Measurements from ENCODE around the gene FBXL13.
"Not testable (repeated sequence)": the region's sequence is repeated elsewhere in the genome, so short reads cannot be mapped to it uniquely, and the experiment has no call there.

The FBXL13 gene

GRCh38 chr7:103083210-103083609 is 8.6 kb upstream of the FBXL13 start:
- Histone ChIP-seq H3K4me1 (ENCODE audit: control insufficient read depth in 1 of 2, insufficient read depth in 2 of 2, low read length in 2 of 2) (no peaks in the 10 kb centered on the region), H3K4me3 (ENCODE audit: low read depth in 1 of 2, low read length in 2 of 2) (no peak overlapping the region), H3K36me3 (ENCODE audit: control insufficient read depth in 1 of 2, insufficient read depth in 2 of 2, low read length in 2 of 2) (peaks cover 8 to 25% of the 10 kb centered on the region in 2 donors)

DNA sequence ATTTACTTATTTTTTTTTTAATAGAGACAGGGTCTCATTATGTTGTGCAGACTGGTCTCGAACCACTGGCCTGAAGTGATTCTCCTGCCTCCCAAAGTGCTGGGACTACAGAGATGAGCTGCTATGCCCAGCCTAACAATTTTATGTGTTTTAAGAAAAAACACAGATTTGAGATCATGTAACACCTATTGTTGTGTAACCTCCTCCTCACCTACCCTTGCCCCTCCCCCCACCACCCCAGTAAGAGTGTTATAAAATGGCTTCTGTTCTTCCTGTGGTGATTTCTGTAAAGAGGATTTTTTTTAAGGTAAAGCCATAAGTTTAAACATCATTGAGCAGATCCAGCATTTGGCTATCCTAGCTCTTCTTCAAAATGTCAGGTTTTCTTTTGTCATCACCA is 7.9 kb upstream of the FBXL13 start:
- Histone ChIP-seq H3K27me3 (ENCODE audit: control insufficient read depth in 1 of 2, insufficient read depth in 2 of 2, low read length in 2 of 2) (no peaks in the 10 kb centered on the region), H3K9ac (ENCODE audit: low read depth in 1 of 2, low read length in 2 of 2) (no peak overlapping the region), H3K4me1 (ENCODE audit: control insufficient read depth in 1 of 2, insufficient read depth in 2 of 2, low read length in 2 of 2) (no peaks in the 10 kb centered on the region), H3K9me3 (ENCODE audit: control insufficient read depth in 1 of 2, low read length in 2 of 2) (no peaks in the 10 kb centered on the region), H3K36me3 (ENCODE audit: control insufficient read depth in 1 of 2, insufficient read depth in 2 of 2, low read length in 2 of 2) (peaks cover 8 to 25% of the 10 kb centered on the region in 2 donors), H3K27ac (ENCODE audit: low read depth, low read length) (no peak overlapping the region), H3K4me3 (ENCODE audit: low read depth in 1 of 2, low read length in 2 of 2) (no peak overlapping the region)

More at GRCh38 chr7:103083210-103083609, 8.6 kb upstream of the FBXL13 start:
- no peaks in the 10 kb centered on the region for H3K27me3 ChIP-seq (ENCODE audit: control insufficient read depth in 1 of 2, insufficient read depth in 2 of 2, low read length in 2 of 2)
- no peak overlapping the region for H3K27ac ChIP-seq (ENCODE audit: low read depth, low read length)
- no peaks in the 10 kb centered on the region for H3K9me3 ChIP-seq (ENCODE audit: control insufficient read depth in 1 of 2, low read length in 2 of 2)
- no peak overlapping the region for H3K9ac ChIP-seq (ENCODE audit: low read depth in 1 of 2, low read length in 2 of 2)

DNA sequence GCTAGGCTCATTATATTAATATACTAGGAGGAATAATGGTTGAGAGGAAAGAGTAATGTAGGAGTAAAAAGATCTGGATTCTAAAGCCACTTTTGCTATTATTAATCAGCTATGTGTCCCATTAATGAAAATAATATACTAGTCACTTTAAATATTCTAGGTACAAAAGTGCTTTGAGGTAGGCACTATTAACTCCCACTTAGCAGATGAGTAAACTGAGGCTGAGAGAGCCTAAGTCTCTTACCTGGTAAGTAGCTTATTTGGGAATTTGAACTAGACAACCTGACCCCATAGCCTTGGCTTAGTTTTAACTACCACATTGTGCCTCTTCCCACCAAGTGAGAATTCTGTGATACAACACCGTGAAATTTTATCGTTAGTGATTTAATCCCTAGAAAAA is 6.3 kb upstream of the FBXL13 start:
- Histone ChIP-seq H3K27ac (ENCODE audit: low read depth, low read length) (no peak overlapping the region), H3K4me1 (ENCODE audit: control insufficient read depth in 1 of 2, insufficient read depth in 2 of 2, low read length in 2 of 2) (peaks cover 3 to 8% of the 10 kb centered on the region in 2 donors), H3K9ac (ENCODE audit: low read depth in 1 of 2, low read length in 2 of 2) (no peak overlapping the region), H3K36me3 (ENCODE audit: control insufficient read depth in 1 of 2, insufficient read depth in 2 of 2, low read length in 2 of 2) (peaks cover 0 to 20% of the 10 kb centered on the region in 2 donors), H3K4me3 (ENCODE audit: low read depth in 1 of 2, low read length in 2 of 2) (no peak overlapping the region), H3K27me3 (ENCODE audit: control insufficient read depth in 1 of 2, insufficient read depth in 2 of 2, low read length in 2 of 2) (no peaks in the 10 kb centered on the region), H3K9me3 (ENCODE audit: control insufficient read depth in 1 of 2, low read length in 2 of 2) (no peaks in the 10 kb centered on the region)

DNA sequence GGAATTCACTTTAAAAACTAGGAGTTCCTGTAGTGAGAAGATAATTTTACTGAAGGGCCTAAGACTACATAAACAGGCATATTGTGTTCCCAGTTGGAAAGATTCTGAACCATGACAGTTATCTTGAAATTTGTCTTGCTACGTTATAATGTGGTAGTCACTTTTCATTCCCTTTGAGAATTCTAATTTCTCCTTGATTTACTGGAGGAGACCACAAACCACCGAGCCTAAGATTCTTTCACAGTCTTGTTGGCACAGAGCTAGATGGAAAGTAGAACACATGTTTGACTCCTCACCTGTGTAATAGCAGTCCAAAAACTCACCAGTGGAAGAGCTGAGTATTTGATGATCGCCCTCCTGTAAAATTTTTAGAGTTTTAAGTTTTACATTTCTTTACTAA is 5.2 kb upstream of the FBXL13 start:
- no peak overlapping the region for H3K4me3 ChIP-seq (ENCODE audit: low read depth in 1 of 2, low read length in 2 of 2)
- peaks cover 0 to 12% of the 10 kb centered on the region in 2 donors for H3K36me3 ChIP-seq (ENCODE audit: control insufficient read depth in 1 of 2, insufficient read depth in 2 of 2, low read length in 2 of 2)
- H3K4me1 ChIP-seq (ENCODE audit: control insufficient read depth in 1 of 2, insufficient read depth in 2 of 2, low read length in 2 of 2): peaks cover 7 to 10% of the 10 kb centered on the region in 2 donors
- H3K9me3 ChIP-seq (ENCODE audit: control insufficient read depth in 1 of 2, low read length in 2 of 2): no peaks in the 10 kb centered on the region
- no peaks in the 10 kb centered on the region for H3K27me3 ChIP-seq (ENCODE audit: control insufficient read depth in 1 of 2, insufficient read depth in 2 of 2, low read length in 2 of 2)
- H3K27ac ChIP-seq (ENCODE audit: low read depth, low read length): no peak overlapping the region
- H3K9ac ChIP-seq (ENCODE audit: low read depth in 1 of 2, low read length in 2 of 2): no peak overlapping the region

DNA sequence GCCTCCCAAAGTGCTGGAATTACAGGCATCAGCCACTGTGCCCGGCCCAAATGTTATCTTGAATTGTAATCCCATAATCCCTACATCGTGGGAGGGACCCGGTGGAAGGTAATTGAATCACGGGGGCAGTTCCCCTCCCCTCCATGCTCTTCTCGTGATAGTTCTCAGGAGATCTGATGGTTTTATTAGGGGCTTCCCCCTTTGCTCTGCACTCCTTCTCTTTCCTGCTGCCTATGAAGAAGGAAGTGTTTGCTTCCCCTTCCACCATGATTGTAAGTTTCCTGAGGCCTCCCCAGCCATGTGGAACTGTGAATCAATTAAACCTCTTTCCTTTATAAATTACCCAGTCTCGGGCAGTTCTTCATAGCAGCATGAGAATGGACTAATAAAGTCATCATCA is 3.6 kb upstream of the FBXL13 start:
- H3K27ac ChIP-seq (ENCODE audit: low read depth, low read length); H3K27me3 ChIP-seq (ENCODE audit: control insufficient read depth in 1 of 2, insufficient read depth in 2 of 2, low read length in 2 of 2): not testable (repeated sequence)
- peaks cover 16% of the 10 kb centered on the region in 2 donors for H3K4me1 ChIP-seq (ENCODE audit: control insufficient read depth in 1 of 2, insufficient read depth in 2 of 2, low read length in 2 of 2)

DNA sequence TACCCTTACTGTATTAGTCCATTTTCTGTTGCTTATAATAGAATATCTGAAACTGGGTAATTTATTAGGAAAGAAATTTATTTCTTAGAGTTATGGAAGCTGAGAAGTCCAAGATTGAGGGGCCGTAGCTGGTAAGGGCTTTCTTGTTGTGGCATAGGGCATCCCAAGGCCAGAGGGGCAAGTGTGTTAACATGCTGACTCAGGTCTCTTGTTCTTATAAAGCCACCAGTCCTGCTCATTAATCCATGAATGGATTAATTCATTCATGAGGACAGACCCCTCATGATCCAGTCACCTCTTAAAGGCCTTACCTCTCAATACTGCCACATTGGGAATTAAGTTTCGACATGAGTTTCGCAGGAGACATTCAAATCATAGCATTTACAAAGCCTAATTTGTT is 2.7 kb upstream of the FBXL13 start:
- Histone ChIP-seq H3K27ac (ENCODE audit: low read depth, low read length) (no peak overlapping the region), H3K4me3 (ENCODE audit: low read depth in 1 of 2, low read length in 2 of 2) (no peak overlapping the region), H3K9me3 (ENCODE audit: control insufficient read depth in 1 of 2, low read length in 2 of 2) (no peaks in the 10 kb centered on the region), H3K36me3 (ENCODE audit: control insufficient read depth in 1 of 2, insufficient read depth in 2 of 2, low read length in 2 of 2) (no peaks in the 10 kb centered on the region), H3K4me1 (ENCODE audit: control insufficient read depth in 1 of 2, insufficient read depth in 2 of 2, low read length in 2 of 2) (peaks cover 16% of the 10 kb centered on the region in 2 donors), H3K9ac (ENCODE audit: low read depth in 1 of 2, low read length in 2 of 2) (no peak overlapping the region), H3K27me3 (ENCODE audit: control insufficient read depth in 1 of 2, insufficient read depth in 2 of 2, low read length in 2 of 2) (no peaks in the 10 kb centered on the region)

More for the DNA sequence above, 3.6 kb upstream of the FBXL13 start:
- not testable (repeated sequence) for H3K4me3 ChIP-seq (ENCODE audit: low read depth in 1 of 2, low read length in 2 of 2); H3K9me3 ChIP-seq (ENCODE audit: control insufficient read depth in 1 of 2, low read length in 2 of 2); H3K9ac ChIP-seq (ENCODE audit: low read depth in 1 of 2, low read length in 2 of 2); H3K36me3 ChIP-seq (ENCODE audit: control insufficient read depth in 1 of 2, insufficient read depth in 2 of 2, low read length in 2 of 2)

DNA sequence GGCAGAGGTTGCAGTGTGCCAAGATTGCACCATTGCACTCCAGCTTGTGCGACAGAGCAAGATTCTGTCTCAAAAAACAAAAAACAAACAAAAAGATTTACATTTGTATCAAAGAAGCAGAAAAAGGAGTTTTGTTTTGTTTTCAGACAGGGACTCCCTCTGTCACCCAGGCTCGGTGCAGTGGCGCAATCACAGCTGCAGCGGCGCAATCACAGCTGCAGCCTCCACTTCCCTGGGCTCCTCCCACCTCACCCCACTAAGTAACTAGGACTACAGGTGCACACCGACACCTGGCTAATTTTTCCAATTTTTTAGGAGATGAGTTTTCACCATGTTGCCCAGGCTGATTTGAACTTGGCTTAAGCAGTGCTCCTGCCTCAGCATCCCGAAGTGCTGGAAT is 2.2 kb upstream of the FBXL13 start:
- Histone ChIP-seq H3K4me1 (ENCODE audit: control insufficient read depth in 1 of 2, insufficient read depth in 2 of 2, low read length in 2 of 2) (peaks cover 16% of the 10 kb centered on the region in 2 donors), H3K4me3 (ENCODE audit: low read depth in 1 of 2, low read length in 2 of 2) (no peak overlapping the region), H3K9me3 (ENCODE audit: control insufficient read depth in 1 of 2, low read length in 2 of 2) (no peaks in the 10 kb centered on the region), H3K36me3 (ENCODE audit: control insufficient read depth in 1 of 2, insufficient read depth in 2 of 2, low read length in 2 of 2) (no peaks in the 10 kb centered on the region), H3K27me3 (ENCODE audit: control insufficient read depth in 1 of 2, insufficient read depth in 2 of 2, low read length in 2 of 2) (no peaks in the 10 kb centered on the region), H3K9ac (ENCODE audit: low read depth in 1 of 2, low read length in 2 of 2) (no peak overlapping the region), H3K27ac (ENCODE audit: low read depth, low read length) (no peak overlapping the region)

GRCh38 chr7:103075337-103075918 is 832 bp upstream of the FBXL13 start:
- Histone ChIP-seq H3K9me3 (ENCODE audit: control insufficient read depth in 1 of 2, low read length in 2 of 2) (no peaks in the 10 kb centered on the region), H3K9ac (ENCODE audit: low read depth in 1 of 2, low read length in 2 of 2) (peak overlapping the region; percentile 63 to 92), H3K36me3 (ENCODE audit: control insufficient read depth in 1 of 2, insufficient read depth in 2 of 2, low read length in 2 of 2) (no peaks in the 10 kb centered on the region), H3K27ac (ENCODE audit: low read depth, low read length) (peak overlapping the region; percentile 90), H3K27me3 (ENCODE audit: control insufficient read depth in 1 of 2, insufficient read depth in 2 of 2, low read length in 2 of 2) (no peaks in the 10 kb centered on the region), H3K4me3 (ENCODE audit: low read depth in 1 of 2, low read length in 2 of 2) (peak overlapping the region; percentile 97 to 99), H3K4me1 (ENCODE audit: control insufficient read depth in 1 of 2, insufficient read depth in 2 of 2, low read length in 2 of 2) (peaks cover 16% of the 10 kb centered on the region in 2 donors)

GRCh38 chr7:103073989-103074518 is 542 bp downstream of the FBXL13 start:
- Histone ChIP-seq H3K9ac (ENCODE audit: low read depth in 1 of 2, low read length in 2 of 2) (peak overlapping the region; percentile 41 to 81), H3K27ac (ENCODE audit: low read depth, low read length) (peak overlapping the region; percentile 90), H3K4me3 (ENCODE audit: low read depth in 1 of 2, low read length in 2 of 2) (peak overlapping the region; percentile 97 to 99), H3K36me3 (ENCODE audit: control insufficient read depth in 1 of 2, insufficient read depth in 2 of 2, low read length in 2 of 2) (no peaks in the 10 kb centered on the region), H3K4me1 (ENCODE audit: control insufficient read depth in 1 of 2, insufficient read depth in 2 of 2, low read length in 2 of 2) (peaks cover 16% of the 10 kb centered on the region in 2 donors), H3K27me3 (ENCODE audit: control insufficient read depth in 1 of 2, insufficient read depth in 2 of 2, low read length in 2 of 2) (no peaks in the 10 kb centered on the region), H3K9me3 (ENCODE audit: control insufficient read depth in 1 of 2, low read length in 2 of 2) (no peaks in the 10 kb centered on the region)

DNA sequence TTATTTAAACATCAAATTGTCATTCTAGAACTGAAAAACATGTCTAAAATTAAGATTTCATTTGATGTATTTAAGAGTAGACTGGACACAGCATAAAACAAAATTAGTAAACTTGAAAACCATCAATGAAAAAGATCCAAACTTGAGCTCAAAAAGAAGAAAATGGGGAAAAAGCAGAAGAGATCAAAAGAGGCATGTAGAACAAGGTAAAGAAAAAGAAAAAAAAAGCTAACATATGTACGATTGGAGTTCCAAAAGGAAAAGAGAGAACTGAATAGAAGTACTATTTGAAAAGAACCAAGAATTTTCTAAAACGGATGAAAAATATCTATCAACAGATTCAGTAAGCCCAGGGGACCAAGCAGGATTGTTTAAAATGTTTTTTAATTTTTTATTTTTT is 3.6 kb downstream of the FBXL13 start:
- no peak overlapping the region for H3K27ac ChIP-seq (ENCODE audit: low read depth, low read length)

More for the DNA sequence above, 3.6 kb downstream of the FBXL13 start:
- Histone ChIP-seq H3K36me3 (ENCODE audit: control insufficient read depth in 1 of 2, insufficient read depth in 2 of 2, low read length in 2 of 2) (no peaks in the 10 kb centered on the region), H3K9ac (ENCODE audit: low read depth in 1 of 2, low read length in 2 of 2) (no peak overlapping the region), H3K9me3 (ENCODE audit: control insufficient read depth in 1 of 2, low read length in 2 of 2) (no peaks in the 10 kb centered on the region), H3K4me3 (ENCODE audit: low read depth in 1 of 2, low read length in 2 of 2) (no peak overlapping the region), H3K27me3 (ENCODE audit: control insufficient read depth in 1 of 2, insufficient read depth in 2 of 2, low read length in 2 of 2) (no peaks in the 10 kb centered on the region), H3K4me1 (ENCODE audit: control insufficient read depth in 1 of 2, insufficient read depth in 2 of 2, low read length in 2 of 2) (peaks cover 9 to 14% of the 10 kb centered on the region in 2 donors)

Measured in duodenal mucosa (tissue), 2 donors.